Measurements from ENCODE around the gene AFG1L.

DNA sequence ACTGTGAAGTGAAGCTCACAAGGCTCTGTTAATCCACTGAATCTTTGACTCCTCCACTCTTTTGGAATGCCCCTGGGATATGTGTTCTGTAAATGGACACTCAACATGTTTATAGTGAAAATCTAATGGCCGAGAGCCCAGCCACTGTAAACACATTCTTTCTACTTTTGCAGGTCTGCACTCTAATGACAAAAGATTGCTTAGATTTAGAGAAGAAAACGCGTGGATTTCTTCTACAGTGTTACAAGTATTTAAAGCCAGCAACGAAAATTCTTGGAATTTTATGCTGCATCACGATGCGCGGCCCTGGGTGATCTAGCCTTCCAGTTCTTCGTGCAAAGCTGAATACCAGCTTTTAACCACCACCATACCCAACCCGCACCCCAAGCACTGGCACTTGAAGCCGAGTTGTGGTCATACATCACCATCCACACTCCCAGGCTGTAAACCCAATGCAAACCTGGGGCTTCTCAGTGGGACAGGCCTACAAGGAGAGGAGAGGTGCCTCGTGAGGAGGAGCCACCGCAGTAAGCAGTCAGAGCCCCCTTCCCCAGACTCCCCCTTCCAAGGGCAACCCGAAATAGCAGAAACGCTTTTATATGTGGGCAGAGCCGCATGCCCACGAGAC, 262.1 kb downstream of the AFG1L start:
- no peak for TF ChIP-seq CTCF (IDR thresholded peaks at IDR 0.05 in 2 of 3, conservative IDR thresholded peaks at IDR 0.05 in 1 of 3; ENCODE audit: borderline replicate concordance in 1 of 3, insufficient read depth in 1 of 3, low read depth in 2 of 3, low read length in 2 of 3)
- TF ChIP-seq POLR2A (IDR thresholded peaks at IDR 0.05; ENCODE audit: borderline replicate concordance, extremely low read depth, insufficient read depth, insufficient read length) = no peak
- no peak for TF ChIP-seq EZH2 (IDR thresholded peaks at IDR 0.05)
- no peak for TF ChIP-seq CEBPB (IDR thresholded peaks at IDR 0.05; ENCODE audit: low read depth)
- no peak for TF ChIP-seq RAD21 (IDR thresholded peaks at IDR 0.05; ENCODE audit: low read depth)
- TF ChIP-seq YY1 (IDR thresholded peaks at IDR 0.05; ENCODE audit: extremely low read depth, insufficient replicate concordance, low read depth, low read length) = no peak
- TF ChIP-seq POLR2AphosphoS5 (IDR thresholded peaks at IDR 0.05; ENCODE audit: low read depth, low read length) = no peak
- TF ChIP-seq, protein P1, sequence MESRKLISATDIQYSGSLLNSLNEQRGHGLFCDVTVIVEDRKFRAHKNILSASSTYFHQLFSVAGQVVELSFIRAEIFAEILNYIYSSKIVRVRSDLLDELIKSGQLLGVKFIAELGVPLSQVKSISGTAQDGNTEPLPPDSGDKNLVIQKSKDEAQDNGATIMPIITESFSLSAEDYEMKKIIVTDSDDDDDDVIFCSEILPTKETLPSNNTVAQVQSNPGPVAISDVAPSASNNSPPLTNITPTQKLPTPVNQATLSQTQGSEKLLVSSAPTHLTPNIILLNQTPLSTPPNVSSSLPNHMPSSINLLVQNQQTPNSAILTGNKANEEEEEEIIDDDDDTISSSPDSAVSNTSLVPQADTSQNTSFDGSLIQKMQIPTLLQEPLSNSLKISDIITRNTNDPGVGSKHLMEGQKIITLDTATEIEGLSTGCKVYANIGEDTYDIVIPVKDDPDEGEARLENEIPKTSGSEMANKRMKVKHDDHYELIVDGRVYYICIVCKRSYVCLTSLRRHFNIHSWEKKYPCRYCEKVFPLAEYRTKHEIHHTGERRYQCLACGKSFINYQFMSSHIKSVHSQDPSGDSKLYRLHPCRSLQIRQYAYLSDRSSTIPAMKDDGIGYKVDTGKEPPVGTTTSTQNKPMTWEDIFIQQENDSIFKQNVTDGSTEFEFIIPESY (IDR thresholded peaks at IDR 0.05; ENCODE audit: extremely low read depth, insufficient replicate concordance, low read length) = no peak
- TF ChIP-seq EGR1 (IDR thresholded peaks at IDR 0.05; ENCODE audit: low read depth) = no peak
- TF ChIP-seq SRF (IDR thresholded peaks at IDR 0.05; ENCODE audit: low read depth) = no peak

Measured in HCT116 (cell line).